Peyer's patch (tissue), 4 donors: ENCODE measurements around the gene PLA2G2C.

Experiments used
- CTCF ChIP-seq, 6 experiments: fragments of 450-650 bp in 4 of 6; fragments of 200-600 bp in 2 of 6; sonication (generic) in 1 of 6; IDR thresholded peaks; one replicate each; pipeline ENCODE4 v1.5.1; 2017 to 2019; ENCODE audit warnings: antibody characterized with exemption in 6 of 6, mild to moderate bottlenecking in 3 of 6, moderate library complexity in 1 of 6
- POLR2A ChIP-seq, 2 donors: fragments of 450-650 bp; IDR thresholded peaks; one replicate each; pipeline ENCODE4 v1.5.1; 2017; ENCODE audit warnings: antibody characterized with exemption in 2 of 2, mild to moderate bottlenecking in 2 of 2, moderate library complexity in 2 of 2

DNA sequence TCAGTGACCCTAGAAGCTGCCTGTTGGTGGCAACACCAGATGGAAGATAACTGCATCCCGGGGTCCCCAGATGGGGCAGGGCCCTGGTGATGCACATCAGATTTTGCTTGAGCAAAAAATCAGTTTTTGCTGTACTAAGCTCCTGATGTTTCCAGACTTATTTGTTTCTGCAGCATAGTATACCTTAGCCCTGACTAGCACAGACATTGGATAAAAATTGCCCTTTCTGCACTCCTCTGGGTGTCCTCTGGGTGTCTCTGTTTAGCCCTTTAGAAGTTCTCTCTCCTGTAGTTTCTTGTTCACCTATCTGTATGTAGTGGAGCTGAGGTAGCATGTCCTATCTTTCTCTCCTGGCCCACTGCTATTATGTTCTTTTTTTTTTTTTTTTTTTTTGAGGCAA, 30.3 kb upstream of the PLA2G2C start:
- TF ChIP-seq CTCF (IDR thresholded peaks at IDR 0.05) (peak in 4 of 6 experiments; percentile 24 to 74 (median 66)), POLR2A (IDR thresholded peaks at IDR 0.05) (no peak)
